Tibial artery (tissue), 4 donors: ENCODE data around the gene OR2A2.

Experiments used
- DNase-seq, 2 donors: peaks; one replicate each; pipeline ENCODE4 v3.0.0-alpha.2; 2019
- H3K27ac ChIP-seq, 2 donors: fragments of 200-600 bp; sonication (generic) in 1 of 2; 1 replicate in 1 of 2; 2 replicates in 1 of 2; pipeline ENCODE4 v1.5.1; 2018 to 2019; ENCODE audit warnings: mild to moderate bottlenecking in 1 of 2
- H3K27me3 ChIP-seq, 2 donors: fragments of 200-600 bp; sonication (generic) in 1 of 2; one replicate each; pipeline versions ENCODE4 v1.5.1 to v1.6.0; 2016 to 2019
- H3K36me3 ChIP-seq, 3 donors: fragments of 200-600 bp; sonication (generic) in 2 of 3; one replicate each; pipeline ENCODE4 v1.5.1; 2016 to 2019; ENCODE audit warnings: mild to moderate bottlenecking in 2 of 3
- H3K4me1 ChIP-seq, 4 donors: fragments of 200-600 bp; sonication (generic) in 2 of 4; 1 replicate in 3 of 4; 2 replicates in 1 of 4; pipeline ENCODE4 v1.5.1; 2016 to 2019
- H3K4me3 ChIP-seq, 2 donors: fragments of 200-600 bp; sonication (generic) in 1 of 2; 1 replicate in 1 of 2; 2 replicates in 1 of 2; pipeline ENCODE4 v1.5.1; 2018 to 2019; ENCODE audit warnings: mild to moderate bottlenecking in 2 of 2
- H3K9me3 ChIP-seq, 3 donors: fragments of 200-600 bp; sonication (generic) in 1 of 3; one replicate each; pipeline ENCODE4 v1.5.1; 2016 to 2019
- intact Hi-C: fragments of 100-400 bp; cut with DNase I; formaldehyde crosslinking; loops from one replicate; pipeline ENCODE4 v1.15.0; 2023; ENCODE audit warnings: low total_unique reads
- TF ChIP-seq, protein P1 (sequence below), 2 experiments: fragments of 200-600 bp in 1 of 2; fragments of 450-650 bp in 1 of 2; IDR thresholded peaks; one replicate each; pipeline ENCODE4 v1.5.1; 2017 to 2019; ENCODE audit warnings: antibody characterized with exemption in 2 of 2, mild to moderate bottlenecking in 1 of 2, moderate library complexity in 1 of 2

OR2A2 gene

DNA sequence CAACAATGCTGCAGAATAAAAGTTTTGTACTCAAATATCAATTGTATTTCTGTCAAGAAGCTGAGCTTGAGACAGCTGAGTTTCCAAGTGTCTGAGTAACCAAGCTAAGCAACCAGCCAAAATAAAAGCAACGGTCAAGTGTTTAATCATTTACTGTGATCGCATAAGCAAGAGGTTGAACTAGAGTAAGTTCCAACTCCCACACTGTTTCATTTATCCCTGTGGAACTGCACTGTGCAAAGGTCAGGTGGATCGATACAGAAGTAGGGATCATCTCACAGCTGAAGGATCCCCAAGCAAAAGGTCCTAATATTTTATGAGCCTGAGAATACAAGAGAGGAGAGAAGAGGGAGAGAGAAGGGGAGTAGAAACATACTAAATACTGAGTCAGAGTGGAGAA, 35.0 kb downstream of the OR2A2 start:
- no peaks in the 10 kb centered on the region for H3K27me3 ChIP-seq
- no peaks in the 10 kb centered on the region for H3K36me3 ChIP-seq
- H3K9me3 ChIP-seq, result peaks cover 3 to 23% (median 12%) of the 10 kb centered on the region in 3 donors
- no peak overlapping the region for H3K27ac ChIP-seq
- DNase-seq, result no peak
- H3K4me3 ChIP-seq, result no peak overlapping the region
- TF ChIP-seq, protein P1, sequence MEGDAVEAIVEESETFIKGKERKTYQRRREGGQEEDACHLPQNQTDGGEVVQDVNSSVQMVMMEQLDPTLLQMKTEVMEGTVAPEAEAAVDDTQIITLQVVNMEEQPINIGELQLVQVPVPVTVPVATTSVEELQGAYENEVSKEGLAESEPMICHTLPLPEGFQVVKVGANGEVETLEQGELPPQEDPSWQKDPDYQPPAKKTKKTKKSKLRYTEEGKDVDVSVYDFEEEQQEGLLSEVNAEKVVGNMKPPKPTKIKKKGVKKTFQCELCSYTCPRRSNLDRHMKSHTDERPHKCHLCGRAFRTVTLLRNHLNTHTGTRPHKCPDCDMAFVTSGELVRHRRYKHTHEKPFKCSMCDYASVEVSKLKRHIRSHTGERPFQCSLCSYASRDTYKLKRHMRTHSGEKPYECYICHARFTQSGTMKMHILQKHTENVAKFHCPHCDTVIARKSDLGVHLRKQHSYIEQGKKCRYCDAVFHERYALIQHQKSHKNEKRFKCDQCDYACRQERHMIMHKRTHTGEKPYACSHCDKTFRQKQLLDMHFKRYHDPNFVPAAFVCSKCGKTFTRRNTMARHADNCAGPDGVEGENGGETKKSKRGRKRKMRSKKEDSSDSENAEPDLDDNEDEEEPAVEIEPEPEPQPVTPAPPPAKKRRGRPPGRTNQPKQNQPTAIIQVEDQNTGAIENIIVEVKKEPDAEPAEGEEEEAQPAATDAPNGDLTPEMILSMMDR (IDR thresholded peaks at IDR 0.05), result no peak
- H3K4me1 ChIP-seq, result no peaks in the 10 kb centered on the region
- intact Hi-C loops, result no loop called here

- TF ChIP-seq, protein P1 (IDR thresholded peaks at IDR 0.05), result no peak
These were observed 38.9 kb downstream of the OR2A2 start for GRCh38 chr7:144148224-144148827.

GRCh38 chr7:144158861-144159260, 49.5 kb downstream of the OR2A2 start:
- Histone ChIP-seq H3K36me3 (no peaks in the 10 kb centered on the region), H3K27me3 (no peaks in the 10 kb centered on the region), H3K27ac (no peak overlapping the region), H3K4me3 (no peak overlapping the region), H3K4me1 (no peaks in the 10 kb centered on the region), H3K9me3 (no peaks in the 10 kb centered on the region)
- no peak for DNase-seq
- intact Hi-C loops, result no loop called here
- TF ChIP-seq, protein P1 (IDR thresholded peaks at IDR 0.05), result no peak

More at GRCh38 chr7:144148224-144148827, 38.9 kb downstream of the OR2A2 start:
- H3K9me3 ChIP-seq, result peaks cover 3 to 30% (median 12%) of the 10 kb centered on the region in 3 donors
- intact Hi-C loops, result no loop called here
- H3K4me1 ChIP-seq, result no peaks in the 10 kb centered on the region
- DNase-seq, result no peak
- no peaks in the 10 kb centered on the region for H3K36me3 ChIP-seq
- H3K27me3 ChIP-seq, result no peaks in the 10 kb centered on the region
- no peak overlapping the region for H3K4me3 ChIP-seq
- H3K27ac ChIP-seq, result no peak overlapping the region
